Measurements from ENCODE around the gene ARHGEF11.
A peak's percentile ranks its signal among the peaks of the same experiment; 100 is the strongest.
"Not testable (repeated sequence)": the region's sequence is repeated elsewhere in the genome, so short reads cannot be mapped to it uniquely, and the experiment has no call there.

The ARHGEF11 gene

GRCh38 chr1:156928043-156928602, 117.4 kb downstream of the ARHGEF11 start:
- Histone ChIP-seq H3K79me1 (replicated peaks; ENCODE audit: low read length, poor library complexity, severe bottlenecking) (no peaks in the 10 kb centered on the region), H2BK12ac (ENCODE audit: low read length in 2 of 2) (no peak overlapping the region), H4K8ac (ENCODE audit: low read length) (no peak overlapping the region), H3K4me3 (ENCODE audit: insufficient read depth in 1 of 2, low read depth in 1 of 2, low read length in 2 of 2) (peak overlapping the region in 1 of 2 experiments; percentile 70), H4K91ac (ENCODE audit: low read length) (no peak overlapping the region), H3K4ac (ENCODE audit: low read depth in 1 of 2, low read length in 2 of 2) (no peak overlapping the region), H3K27me3 (ENCODE audit: control insufficient read depth in 1 of 2, insufficient read depth in 1 of 2, low read length in 2 of 2) (peaks cover 61 to 70% of the 10 kb centered on the region in 2 experiments), H2BK120ac (ENCODE audit: low read depth, low read length) (no peak overlapping the region), H2BK5ac (ENCODE audit: low read depth, low read length, poor library complexity, severe bottlenecking) (no peak overlapping the region), H3K9me3 (ENCODE audit: control insufficient read depth, low read length) (no peaks in the 10 kb centered on the region), H3K23ac (ENCODE audit: low read length in 2 of 2) (peak overlapping the region in 1 of 2 experiments; percentile 60), H3K36me3 (ENCODE audit: control insufficient read depth in 1 of 2, insufficient read depth in 2 of 2, low read depth in 1 of 2, low read length in 2 of 2) (no peaks in the 10 kb centered on the region), H3K4me1 (ENCODE audit: control insufficient read depth, insufficient read depth, low read depth, low read length) (peaks cover 20% of the 10 kb centered on the region), H3K18ac (ENCODE audit: low read depth in 1 of 2, low read length in 2 of 2) (no peak overlapping the region), H2AK5ac (ENCODE audit: low read length, severe bottlenecking) (no peak overlapping the region), H3K4me2 (ENCODE audit: low read length, poor library complexity, severe bottlenecking) (no peak overlapping the region), H2AFZ (ENCODE audit: low read depth, low read length) (peak overlapping the region; percentile 18), H3K9ac (ENCODE audit: low read length) (no peak overlapping the region), H2BK15ac (ENCODE audit: low read depth, poor library complexity, severe bottlenecking) (peak overlapping the region; percentile 13), H3K27ac (ENCODE audit: low read length, poor library complexity, severe bottlenecking) (no peak overlapping the region), H3K14ac (ENCODE audit: low read length in 2 of 2) (no peak overlapping the region)
- 15% methylated on average over 4 of the region's 4 CpGs for WGBS
- DNase-seq: no peak

- DNase-seq: peak; percentile 80
- Histone ChIP-seq H3K4ac (ENCODE audit: low read depth in 1 of 2, low read length in 2 of 2) (no peak overlapping the region), H3K79me1 (replicated peaks; ENCODE audit: low read length, poor library complexity, severe bottlenecking) (no peaks in the 10 kb centered on the region), H3K9me3 (ENCODE audit: control insufficient read depth, low read length) (no peaks in the 10 kb centered on the region), H3K4me1 (ENCODE audit: control insufficient read depth, insufficient read depth, low read depth, low read length) (peaks cover 23% of the 10 kb centered on the region), H2AK5ac (ENCODE audit: low read length, severe bottlenecking) (no peak overlapping the region), H2BK5ac (ENCODE audit: low read depth, low read length, poor library complexity, severe bottlenecking) (no peak overlapping the region), H3K9ac (ENCODE audit: low read length) (no peak overlapping the region), H3K4me3 (ENCODE audit: insufficient read depth in 1 of 2, low read depth in 1 of 2, low read length in 2 of 2) (peak overlapping the region; percentile 55 to 70), H3K27ac (ENCODE audit: low read length, poor library complexity, severe bottlenecking) (no peak overlapping the region), H2BK120ac (ENCODE audit: low read depth, low read length) (no peak overlapping the region), H3K36me3 (ENCODE audit: control insufficient read depth in 1 of 2, insufficient read depth in 2 of 2, low read depth in 1 of 2, low read length in 2 of 2) (no peaks in the 10 kb centered on the region), H4K91ac (ENCODE audit: low read length) (no peak overlapping the region), H3K27me3 (ENCODE audit: control insufficient read depth in 1 of 2, insufficient read depth in 1 of 2, low read length in 2 of 2) (peaks cover 68 to 77% of the 10 kb centered on the region in 2 experiments), H3K23ac (ENCODE audit: low read length in 2 of 2) (peak overlapping the region in 1 of 2 experiments; percentile 80), H2BK12ac (ENCODE audit: low read length in 2 of 2) (peak overlapping the region in 1 of 2 experiments; percentile 49), H3K18ac (ENCODE audit: low read depth in 1 of 2, low read length in 2 of 2) (no peak overlapping the region), H2AFZ (ENCODE audit: low read depth, low read length) (peak overlapping the region; percentile 18), H4K8ac (ENCODE audit: low read length) (peak overlapping the region; percentile 19), H2BK15ac (ENCODE audit: low read depth, poor library complexity, severe bottlenecking) (peak overlapping the region; percentile 15), H3K4me2 (ENCODE audit: low read length, poor library complexity, severe bottlenecking) (peak overlapping the region; percentile 99), H3K14ac (ENCODE audit: low read length in 2 of 2) (no peak overlapping the region)
- WGBS: 4% methylated on average over 64 of the region's 64 CpGs
Observed at GRCh38 chr1:156927215-156928042, 118.1 kb downstream of the ARHGEF11 start.

GRCh38 chr1:156926695-156927094, 118.8 kb downstream of the ARHGEF11 start:
- peaks cover 75 to 84% of the 10 kb centered on the region in 2 experiments for H3K27me3 ChIP-seq (ENCODE audit: control insufficient read depth in 1 of 2, insufficient read depth in 1 of 2, low read length in 2 of 2)
- H2AFZ ChIP-seq (ENCODE audit: low read depth, low read length); H3K4ac ChIP-seq (ENCODE audit: low read depth in 1 of 2, low read length in 2 of 2); H2BK120ac ChIP-seq (ENCODE audit: low read depth, low read length); H3K4me3 ChIP-seq (ENCODE audit: insufficient read depth in 1 of 2, low read depth in 1 of 2, low read length in 2 of 2); H3K4me2 ChIP-seq (ENCODE audit: low read length, poor library complexity, severe bottlenecking); H3K9me3 ChIP-seq (ENCODE audit: control insufficient read depth, low read length); H4K91ac ChIP-seq (ENCODE audit: low read length); H3K36me3 ChIP-seq (ENCODE audit: control insufficient read depth in 1 of 2, insufficient read depth in 2 of 2, low read depth in 1 of 2, low read length in 2 of 2); H2AK5ac ChIP-seq (ENCODE audit: low read length, severe bottlenecking); H3K9ac ChIP-seq (ENCODE audit: low read length); H3K14ac ChIP-seq (ENCODE audit: low read length in 2 of 2); H2BK12ac ChIP-seq (ENCODE audit: low read length in 2 of 2); H3K18ac ChIP-seq (ENCODE audit: low read depth in 1 of 2, low read length in 2 of 2); H2BK15ac ChIP-seq (ENCODE audit: low read depth, poor library complexity, severe bottlenecking); H4K8ac ChIP-seq (ENCODE audit: low read length); H3K27ac ChIP-seq (ENCODE audit: low read length, poor library complexity, severe bottlenecking); H3K23ac ChIP-seq (ENCODE audit: low read length in 2 of 2); H3K79me1 ChIP-seq (replicated peaks; ENCODE audit: low read length, poor library complexity, severe bottlenecking); H2BK5ac ChIP-seq (ENCODE audit: low read depth, low read length, poor library complexity, severe bottlenecking): not testable (repeated sequence)
- H3K4me1 ChIP-seq (ENCODE audit: control insufficient read depth, insufficient read depth, low read depth, low read length): peaks cover 23% of the 10 kb centered on the region
- peak; percentile 39 for DNase-seq
- 75% methylated on average over 6 of the region's 6 CpGs for WGBS

DNA sequence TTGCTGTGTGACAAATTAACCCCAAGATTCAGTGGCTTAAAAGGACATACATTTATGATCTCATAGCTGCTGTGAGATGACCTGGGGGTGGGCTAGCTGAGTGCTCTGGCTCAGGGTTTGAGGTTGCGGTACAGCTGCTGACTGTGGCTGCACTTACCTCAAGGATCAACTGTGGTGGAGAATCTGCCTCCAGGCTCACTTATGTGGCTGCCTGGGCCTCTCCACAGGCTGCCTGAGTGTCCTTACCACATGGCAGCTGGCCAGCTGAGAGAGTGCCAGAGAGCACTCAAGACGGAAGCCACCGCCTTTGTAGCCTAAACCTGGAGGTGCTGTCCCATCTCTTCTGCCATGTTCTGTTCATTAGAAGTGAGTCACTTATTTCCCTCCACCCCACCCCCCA, 119.4 kb downstream of the ARHGEF11 start:
- Histone ChIP-seq H3K14ac (ENCODE audit: low read length in 2 of 2) (no peak overlapping the region), H3K4me3 (ENCODE audit: insufficient read depth in 1 of 2, low read depth in 1 of 2, low read length in 2 of 2) (no peak overlapping the region), H3K27me3 (ENCODE audit: control insufficient read depth in 1 of 2, insufficient read depth in 1 of 2, low read length in 2 of 2) (peaks cover 80 to 87% of the 10 kb centered on the region in 2 experiments), H3K36me3 (ENCODE audit: control insufficient read depth in 1 of 2, insufficient read depth in 2 of 2, low read depth in 1 of 2, low read length in 2 of 2) (no peaks in the 10 kb centered on the region), H3K4me2 (ENCODE audit: low read length, poor library complexity, severe bottlenecking) (no peak overlapping the region), H2BK5ac (ENCODE audit: low read depth, low read length, poor library complexity, severe bottlenecking) (no peak overlapping the region), H2BK12ac (ENCODE audit: low read length in 2 of 2) (no peak overlapping the region), H3K9ac (ENCODE audit: low read length) (no peak overlapping the region), H4K8ac (ENCODE audit: low read length) (no peak overlapping the region), H2AK5ac (ENCODE audit: low read length, severe bottlenecking) (no peak overlapping the region), H2AFZ (ENCODE audit: low read depth, low read length) (no peak overlapping the region), H3K4ac (ENCODE audit: low read depth in 1 of 2, low read length in 2 of 2) (no peak overlapping the region), H3K23ac (ENCODE audit: low read length in 2 of 2) (no peak overlapping the region), H3K27ac (ENCODE audit: low read length, poor library complexity, severe bottlenecking) (no peak overlapping the region), H2BK15ac (ENCODE audit: low read depth, poor library complexity, severe bottlenecking) (no peak overlapping the region), H3K4me1 (ENCODE audit: control insufficient read depth, insufficient read depth, low read depth, low read length) (peaks cover 23% of the 10 kb centered on the region), H3K79me1 (replicated peaks; ENCODE audit: low read length, poor library complexity, severe bottlenecking) (no peaks in the 10 kb centered on the region), H3K18ac (ENCODE audit: low read depth in 1 of 2, low read length in 2 of 2) (no peak overlapping the region), H3K9me3 (ENCODE audit: control insufficient read depth, low read length) (no peaks in the 10 kb centered on the region), H4K91ac (ENCODE audit: low read length) (no peak overlapping the region), H2BK120ac (ENCODE audit: low read depth, low read length) (no peak overlapping the region)
- DNase-seq: peak; percentile 88
- WGBS: 35% methylated on average over 3 of the region's 3 CpGs
